GM12872 (cell line): Measurements from ENCODE around the gene EYS.

Source experiments
- TF ChIP-seq, protein P1 (sequence below): IDR thresholded peaks from 3 replicates; pipeline ENCODE4 v1.5.1; 2011; ENCODE audit warnings: low read depth, mild to moderate bottlenecking, low read length, moderate library complexity; ENCODE audit not compliant: insufficient read depth

The EYS gene

DNA sequence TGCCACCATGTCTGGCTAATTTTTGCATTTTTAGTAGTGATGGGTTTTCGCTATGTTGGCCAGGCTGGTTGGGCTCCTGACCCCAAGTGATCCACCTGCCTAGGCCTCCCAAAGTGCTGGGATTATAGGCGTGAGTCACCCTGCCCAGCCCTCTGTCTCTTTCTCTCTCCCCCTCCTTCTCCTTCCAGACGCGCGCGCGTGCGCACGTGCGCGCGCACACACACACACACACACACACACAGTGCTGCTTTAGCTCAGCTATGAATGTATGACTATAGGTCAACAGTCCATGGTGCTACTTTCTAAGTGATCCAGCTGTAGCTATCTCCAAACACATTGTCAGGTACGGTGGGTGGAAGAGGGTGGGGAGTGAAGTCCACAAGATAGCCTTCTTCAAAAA is 1621.9 kb downstream of the EYS start:
- TF ChIP-seq, protein P1, sequence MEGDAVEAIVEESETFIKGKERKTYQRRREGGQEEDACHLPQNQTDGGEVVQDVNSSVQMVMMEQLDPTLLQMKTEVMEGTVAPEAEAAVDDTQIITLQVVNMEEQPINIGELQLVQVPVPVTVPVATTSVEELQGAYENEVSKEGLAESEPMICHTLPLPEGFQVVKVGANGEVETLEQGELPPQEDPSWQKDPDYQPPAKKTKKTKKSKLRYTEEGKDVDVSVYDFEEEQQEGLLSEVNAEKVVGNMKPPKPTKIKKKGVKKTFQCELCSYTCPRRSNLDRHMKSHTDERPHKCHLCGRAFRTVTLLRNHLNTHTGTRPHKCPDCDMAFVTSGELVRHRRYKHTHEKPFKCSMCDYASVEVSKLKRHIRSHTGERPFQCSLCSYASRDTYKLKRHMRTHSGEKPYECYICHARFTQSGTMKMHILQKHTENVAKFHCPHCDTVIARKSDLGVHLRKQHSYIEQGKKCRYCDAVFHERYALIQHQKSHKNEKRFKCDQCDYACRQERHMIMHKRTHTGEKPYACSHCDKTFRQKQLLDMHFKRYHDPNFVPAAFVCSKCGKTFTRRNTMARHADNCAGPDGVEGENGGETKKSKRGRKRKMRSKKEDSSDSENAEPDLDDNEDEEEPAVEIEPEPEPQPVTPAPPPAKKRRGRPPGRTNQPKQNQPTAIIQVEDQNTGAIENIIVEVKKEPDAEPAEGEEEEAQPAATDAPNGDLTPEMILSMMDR, result no peak

DNA sequence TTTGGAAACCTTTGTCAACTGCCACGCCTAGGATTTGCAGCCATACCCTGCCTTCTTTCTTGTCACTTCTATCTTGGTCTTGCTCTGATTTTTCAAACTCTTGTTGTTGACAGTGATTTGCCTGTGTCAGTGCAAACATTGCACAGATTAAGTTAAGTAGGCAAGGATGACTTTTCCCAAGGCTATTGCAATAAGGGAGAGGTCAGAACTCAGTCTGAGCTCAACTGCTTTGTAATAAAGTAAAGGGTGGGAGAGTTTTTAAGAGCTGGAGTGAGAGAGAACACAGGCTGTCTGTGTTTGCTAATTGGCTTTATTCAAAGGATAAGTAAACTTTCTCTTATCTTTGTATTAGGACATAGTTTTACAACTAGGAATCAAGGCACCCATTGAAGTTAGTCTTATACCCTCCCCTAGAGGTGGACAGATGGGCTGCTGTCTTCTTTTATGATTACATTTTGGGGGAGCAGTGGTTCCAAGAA is 1622.8 kb downstream of the EYS start:
- TF ChIP-seq, protein P1, result no peak

DNA sequence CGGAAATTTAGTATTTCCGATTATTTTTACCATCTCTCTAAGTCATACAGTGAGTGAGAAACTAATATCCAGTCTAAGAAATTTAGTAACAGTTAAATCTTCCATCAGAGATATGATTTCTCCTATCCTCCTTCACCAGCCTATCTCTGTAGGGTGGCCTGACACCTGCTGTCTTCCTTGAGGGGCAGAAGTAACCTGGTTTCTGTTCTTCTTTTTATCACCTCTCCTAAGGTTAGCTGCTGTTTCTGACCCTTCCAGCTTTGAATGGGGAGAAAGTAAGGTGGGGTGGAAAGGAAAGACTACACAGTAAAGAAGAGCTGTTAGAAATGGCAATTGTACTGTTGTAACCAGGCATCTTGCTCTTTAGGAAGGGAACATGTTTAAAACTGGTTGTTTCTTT is 1623.8 kb downstream of the EYS start:
- TF ChIP-seq, protein P1, result no peak

DNA sequence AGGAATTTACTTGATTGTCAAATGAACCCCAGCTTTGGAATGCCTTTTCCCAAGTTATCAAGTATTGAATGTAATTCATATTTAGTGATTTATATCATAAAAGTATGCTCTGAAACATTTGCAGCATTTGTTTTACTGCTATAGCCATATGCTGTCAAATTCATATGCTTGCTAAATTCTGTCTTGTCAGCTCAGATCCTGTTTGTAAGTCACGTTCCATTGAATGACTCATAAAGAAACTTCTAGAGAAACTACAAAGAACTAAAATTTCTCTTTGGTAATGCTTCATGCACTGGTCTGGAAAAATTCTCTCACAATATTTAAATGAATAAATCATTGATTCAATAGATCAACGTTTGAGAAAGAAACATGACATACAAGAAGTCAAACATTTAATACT is 1625.6 kb downstream of the EYS start:
- TF ChIP-seq, protein P1, result no peak

DNA sequence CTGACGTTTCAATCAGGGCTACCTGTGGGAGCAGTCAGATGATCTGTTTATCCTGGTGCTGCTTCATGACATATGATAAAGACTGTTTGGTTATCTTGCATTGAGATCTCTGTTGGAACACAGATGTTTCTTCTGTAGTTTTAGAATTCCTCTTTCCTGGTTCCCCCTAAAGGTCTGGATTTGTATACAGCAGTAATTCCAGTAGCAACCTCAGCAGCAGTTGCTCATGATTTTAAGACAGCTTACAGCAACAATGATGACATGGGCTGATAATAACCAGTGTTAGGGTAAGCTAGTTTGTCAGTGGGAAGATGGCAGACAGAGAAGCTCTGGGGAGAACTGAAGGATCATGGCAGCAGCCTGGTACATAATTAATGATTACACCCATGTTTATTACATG is 1632.0 kb downstream of the EYS start:
- TF ChIP-seq, protein P1, result no peak

DNA sequence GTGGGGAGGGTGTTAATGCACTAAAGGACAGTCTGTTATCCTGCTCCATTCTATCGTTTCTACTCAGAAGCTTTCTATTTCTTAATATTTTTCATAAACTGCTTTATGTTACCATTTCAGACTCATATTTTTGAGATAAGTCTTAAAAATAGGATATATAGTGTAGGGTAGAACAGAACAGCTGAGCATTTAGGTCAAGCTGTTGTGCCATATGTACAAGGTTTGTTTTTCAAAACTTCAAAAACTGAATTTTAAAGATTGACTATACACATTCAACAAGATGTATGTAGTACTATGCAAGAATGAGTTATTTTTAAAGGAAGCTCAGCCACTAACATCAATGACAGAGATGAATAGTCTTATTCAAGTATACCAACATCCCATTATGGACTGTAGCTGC is 1634.3 kb downstream of the EYS start:
- TF ChIP-seq, protein P1, result no peak

DNA sequence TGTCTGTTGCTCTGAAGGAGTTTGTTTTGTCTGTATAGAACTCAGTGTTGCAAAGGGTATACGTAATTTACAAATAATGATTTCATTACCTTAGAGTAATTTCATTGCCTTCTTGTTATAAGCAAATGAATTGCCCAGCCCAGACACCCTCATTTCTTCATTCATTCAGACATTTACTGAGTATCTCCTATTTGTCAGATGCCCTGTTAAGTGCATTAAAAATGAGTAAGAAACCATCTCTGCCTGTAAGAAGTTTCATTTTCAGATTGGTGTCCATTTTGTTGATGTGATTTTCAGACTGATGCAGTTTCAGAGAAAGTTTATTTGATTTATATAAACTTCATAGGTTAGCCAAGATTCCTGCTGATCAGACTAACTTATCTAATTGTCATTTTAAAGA is 1642.1 kb downstream of the EYS start:
- TF ChIP-seq, protein P1, result no peak

DNA sequence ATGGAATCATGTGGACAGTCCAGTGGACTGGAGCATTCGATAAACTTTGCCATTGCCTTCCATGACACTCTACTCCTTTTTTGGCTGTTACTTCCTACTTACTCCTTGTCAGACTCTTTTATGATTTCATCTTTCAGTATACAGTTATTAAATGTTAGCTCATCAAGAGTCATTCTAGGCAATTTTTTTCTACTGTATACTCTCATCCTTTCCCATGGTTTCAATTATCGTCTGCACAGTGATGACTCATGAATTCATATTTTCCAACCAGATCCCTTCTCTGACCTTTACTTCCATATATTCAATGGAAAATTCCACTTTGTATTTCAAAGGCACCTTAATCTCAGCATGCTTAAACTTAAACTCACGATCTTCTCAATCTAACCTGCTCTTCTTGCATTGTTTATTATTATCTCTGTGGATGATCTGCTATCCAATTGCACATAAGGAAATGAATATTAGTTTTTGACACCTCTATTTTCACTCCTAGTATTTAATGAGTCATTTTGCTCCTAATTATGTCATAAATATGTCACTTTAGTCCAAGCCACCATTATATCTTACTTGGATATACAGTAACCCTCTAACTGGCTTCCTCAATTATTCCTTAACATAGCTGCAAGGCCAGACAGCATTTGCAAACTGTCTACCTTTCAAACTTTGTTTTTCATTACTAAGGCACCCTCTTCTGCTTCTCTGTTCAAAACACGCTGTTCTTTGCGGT is 1643.9 kb downstream of the EYS start:
- TF ChIP-seq, protein P1, result no peak
